Activated T-cell treated with anti-CD3 and anti-CD28 coated beads, Interleukin-2, amount 50 U/mL, for 24 hours (primary cell): ENCODE results near the gene SIN3B.

ENCODE experiments used
- DNase-seq: peaks from one replicate; pipeline ENCODE4 v3.0.0-alpha.2; 2020
- H3K27ac Mint-ChIP-seq: 2 replicates; pipeline ENCODE4 v1.8.0; 2020; ENCODE audit warnings: mild to moderate bottlenecking, mixed read lengths
- H3K27me3 Mint-ChIP-seq: 2 replicates; pipeline ENCODE4 v1.8.0; 2020; ENCODE audit warnings: mixed read lengths
- H3K36me3 Mint-ChIP-seq: 2 replicates; pipeline ENCODE4 v1.8.0; 2020; ENCODE audit warnings: low read depth, mixed read lengths
- H3K4me1 Mint-ChIP-seq: 2 replicates; pipeline ENCODE4 v1.8.0; 2020; ENCODE audit warnings: low read depth, mixed read lengths
- H3K4me3 Mint-ChIP-seq: 2 replicates; pipeline ENCODE4 v1.8.0; 2020; ENCODE audit warnings: mild to moderate bottlenecking, moderate library complexity, mixed read lengths
- H3K9me3 Mint-ChIP-seq: 2 replicates; pipeline ENCODE4 v1.8.0; 2020; ENCODE audit warnings: mixed read lengths

The SIN3B gene

GRCh38 chr19:16885166-16885565 lies 56.0 kb downstream of the SIN3B start:
- peaks cover 21% of the 10 kb centered on the region for H3K9me3 Mint-ChIP-seq
- H3K27me3 Mint-ChIP-seq: peaks cover 24% of the 10 kb centered on the region
- H3K4me3 Mint-ChIP-seq: no peak overlapping the region
- H3K4me1 Mint-ChIP-seq: peaks cover 7% of the 10 kb centered on the region
- H3K36me3 Mint-ChIP-seq: peaks cover 19% of the 10 kb centered on the region
- H3K27ac Mint-ChIP-seq: no peak overlapping the region
- DNase-seq: no peak

GRCh38 chr19:16886305-16886880 lies 57.2 kb downstream of the SIN3B start:
- Mint-ChIP-seq H3K4me1 (peaks cover 7% of the 10 kb centered on the region), H3K4me3 (no peak overlapping the region), H3K27ac (no peak overlapping the region), H3K36me3 (peaks cover 7% of the 10 kb centered on the region), H3K9me3 (peaks cover 14% of the 10 kb centered on the region), H3K27me3 (peaks cover 28% of the 10 kb centered on the region)
- DNase-seq: no peak

- no peak for DNase-seq
- H3K4me1 Mint-ChIP-seq: peaks cover 7% of the 10 kb centered on the region
- H3K27me3 Mint-ChIP-seq: peaks cover 35% of the 10 kb centered on the region
- H3K9me3 Mint-ChIP-seq: peaks cover 5% of the 10 kb centered on the region
- H3K27ac Mint-ChIP-seq: no peak overlapping the region
- no peaks in the 10 kb centered on the region for H3K36me3 Mint-ChIP-seq
- no peak overlapping the region for H3K4me3 Mint-ChIP-seq
Measured at GRCh38 chr19:16887353-16888265, 58.4 kb downstream of the SIN3B start.

GRCh38 chr19:16888629-16889365 lies 59.6 kb downstream of the SIN3B start, which contains the start of gene F2RL3:
Gene F2RL3, plus strand, starts transcription at chr19:16888999. Its CDS starts 191 bp downstream, at chr19:16889190.
- Mint-ChIP-seq H3K27ac (no peak within 1 kb of the TSS), H3K4me3 (no peak within 1 kb of the TSS)

GRCh38 chr19:16889366-16889882 lies 60.2 kb downstream of the SIN3B start:
- H3K27me3 Mint-ChIP-seq: peaks cover 51% of the 10 kb centered on the region
- H3K4me1 Mint-ChIP-seq: peaks cover 13% of the 10 kb centered on the region
- H3K27ac Mint-ChIP-seq: no peak overlapping the region
- H3K36me3 Mint-ChIP-seq: no peaks in the 10 kb centered on the region
- no peaks in the 10 kb centered on the region for H3K9me3 Mint-ChIP-seq
- H3K4me3 Mint-ChIP-seq: no peak overlapping the region
- no peak for DNase-seq

More at GRCh38 chr19:16888629-16889365, 59.6 kb downstream of the SIN3B start, which contains the start of gene F2RL3:
- no peaks in the 10 kb centered on the region for H3K36me3 Mint-ChIP-seq
- no peak for DNase-seq
- H3K27me3 Mint-ChIP-seq: peaks cover 45% of the 10 kb centered on the region
- no peaks in the 10 kb centered on the region for H3K9me3 Mint-ChIP-seq
- peaks cover 11% of the 10 kb centered on the region for H3K4me1 Mint-ChIP-seq

GRCh38 chr19:16889883-16890460 lies 60.8 kb downstream of the SIN3B start:
- H3K4me1 Mint-ChIP-seq: peaks cover 13% of the 10 kb centered on the region
- H3K27ac Mint-ChIP-seq: no peak overlapping the region
- H3K36me3 Mint-ChIP-seq: no peaks in the 10 kb centered on the region
- H3K27me3 Mint-ChIP-seq: peaks cover 56% of the 10 kb centered on the region
- no peaks in the 10 kb centered on the region for H3K9me3 Mint-ChIP-seq
- no peak for DNase-seq
- H3K4me3 Mint-ChIP-seq: no peak overlapping the region

GRCh38 chr19:16890461-16891184 lies 61.4 kb downstream of the SIN3B start:
- H3K27me3 Mint-ChIP-seq: peaks cover 63% of the 10 kb centered on the region
- no peaks in the 10 kb centered on the region for H3K9me3 Mint-ChIP-seq
- no peak for DNase-seq
- H3K4me1 Mint-ChIP-seq: peaks cover 13% of the 10 kb centered on the region
- H3K27ac Mint-ChIP-seq: no peak overlapping the region
- no peak overlapping the region for H3K4me3 Mint-ChIP-seq
- no peaks in the 10 kb centered on the region for H3K36me3 Mint-ChIP-seq

- peaks cover 15% of the 10 kb centered on the region for H3K4me1 Mint-ChIP-seq
- H3K27ac Mint-ChIP-seq: no peak overlapping the region
- no peak overlapping the region for H3K4me3 Mint-ChIP-seq
- DNase-seq: no peak
- H3K36me3 Mint-ChIP-seq: no peaks in the 10 kb centered on the region
- peaks cover 68% of the 10 kb centered on the region for H3K27me3 Mint-ChIP-seq
- H3K9me3 Mint-ChIP-seq: no peaks in the 10 kb centered on the region
Measured at GRCh38 chr19:16891696-16892382, 62.6 kb downstream of the SIN3B start.

GRCh38 chr19:16892436-16892835 lies 63.2 kb downstream of the SIN3B start:
- H3K36me3 Mint-ChIP-seq: no peaks in the 10 kb centered on the region
- peaks cover 15% of the 10 kb centered on the region for H3K4me1 Mint-ChIP-seq
- no peaks in the 10 kb centered on the region for H3K9me3 Mint-ChIP-seq
- no peak overlapping the region for H3K27ac Mint-ChIP-seq
- H3K27me3 Mint-ChIP-seq: peaks cover 64% of the 10 kb centered on the region
- no peak overlapping the region for H3K4me3 Mint-ChIP-seq
- DNase-seq: no peak

- H3K4me1 Mint-ChIP-seq: peaks cover 15% of the 10 kb centered on the region
- H3K27me3 Mint-ChIP-seq: peaks cover 60% of the 10 kb centered on the region
- DNase-seq: no peak
- H3K27ac Mint-ChIP-seq: no peak overlapping the region
- H3K4me3 Mint-ChIP-seq: no peak overlapping the region
- no peaks in the 10 kb centered on the region for H3K9me3 Mint-ChIP-seq
- H3K36me3 Mint-ChIP-seq: no peaks in the 10 kb centered on the region
Measured at GRCh38 chr19:16892868-16893685, 63.9 kb downstream of the SIN3B start.

- Mint-ChIP-seq H3K27ac (no peak overlapping the region), H3K27me3 (peaks cover 60% of the 10 kb centered on the region), H3K36me3 (no peaks in the 10 kb centered on the region), H3K4me1 (peaks cover 17% of the 10 kb centered on the region), H3K4me3 (no peak overlapping the region), H3K9me3 (no peaks in the 10 kb centered on the region)
- DNase-seq: no peak
Measured at GRCh38 chr19:16893686-16893989, 64.4 kb downstream of the SIN3B start.

- H3K4me3 Mint-ChIP-seq: no peak overlapping the region
- H3K4me1 Mint-ChIP-seq: peaks cover 14% of the 10 kb centered on the region
- H3K27ac Mint-ChIP-seq: no peak overlapping the region
- H3K36me3 Mint-ChIP-seq: no peaks in the 10 kb centered on the region
- peaks cover 60% of the 10 kb centered on the region for H3K27me3 Mint-ChIP-seq
- no peaks in the 10 kb centered on the region for H3K9me3 Mint-ChIP-seq
- DNase-seq: no peak
Measured at GRCh38 chr19:16894080-16894479, 64.9 kb downstream of the SIN3B start.
